ENCODE measurements around the gene ZNF605. TPM values are rescaled to one million over a fixed set of nuclear protein-coding genes. Genes with fewer than 3 reads are reported as not detected.
"Not testable (repeated sequence)": the region's sequence is repeated elsewhere in the genome, so short reads cannot be mapped to it uniquely, and the experiment has no call there.

Gene ZNF605
- polyA plus RNA-seq, 4 donors = 20.5 to 31.1 (median 26.1) TPM

GRCh38 chr12:132949936-132950837 lies 5.9 kb downstream of the ZNF605 start:
- no peak for DNase-seq (ENCODE audit: low read depth in 4 of 4, low spot score in 2 of 4)

- DNase-seq (ENCODE audit: low read depth in 4 of 4, low spot score in 2 of 4) = no peak
Observed at GRCh38 chr12:132948146-132949066, 7.7 kb downstream of the ZNF605 start.

- DNase-seq (ENCODE audit: low read depth in 4 of 4, low spot score in 2 of 4) = no peak
Observed at GRCh38 chr12:132946246-132946820, 9.8 kb downstream of the ZNF605 start.

- DNase-seq (ENCODE audit: low read depth in 4 of 4, low spot score in 2 of 4) = no peak
Observed at GRCh38 chr12:132945806-132946205, 10.3 kb downstream of the ZNF605 start.

GRCh38 chr12:132942611-132943010 lies 13.5 kb downstream of the ZNF605 start:
- no peak for DNase-seq (ENCODE audit: low read depth in 4 of 4, low spot score in 2 of 4)

GRCh38 chr12:132941336-132941954 lies 14.7 kb downstream of the ZNF605 start:
- DNase-seq (ENCODE audit: low read depth in 4 of 4, low spot score in 2 of 4) = no peak

GRCh38 chr12:132940071-132940719 lies 15.9 kb downstream of the ZNF605 start:
- DNase-seq (ENCODE audit: low read depth in 4 of 4, low spot score in 2 of 4) = no peak

GRCh38 chr12:132938807-132939206 lies 17.3 kb downstream of the ZNF605 start:
- not testable (repeated sequence) for DNase-seq (ENCODE audit: low read depth in 4 of 4, low spot score in 2 of 4)

- DNase-seq (ENCODE audit: low read depth in 4 of 4, low spot score in 2 of 4) = no peak
Observed at GRCh38 chr12:132937476-132937875, 18.6 kb downstream of the ZNF605 start.

GRCh38 chr12:132936921-132937320 lies 19.2 kb downstream of the ZNF605 start:
- DNase-seq (ENCODE audit: low read depth in 4 of 4, low spot score in 2 of 4) = not testable (repeated sequence)

- no peak for DNase-seq (ENCODE audit: low read depth in 4 of 4, low spot score in 2 of 4)
Observed at GRCh38 chr12:132936163-132936562, 19.9 kb downstream of the ZNF605 start.

- DNase-seq (ENCODE audit: low read depth in 4 of 4, low spot score in 2 of 4) = no peak
Observed at GRCh38 chr12:132926415-132926833, 29.7 kb downstream of the ZNF605 start.

GRCh38 chr12:132925597-132926414 lies 30.3 kb downstream of the ZNF605 start:
- no peak for DNase-seq (ENCODE audit: low read depth in 4 of 4, low spot score in 2 of 4)

- DNase-seq (ENCODE audit: low read depth in 4 of 4, low spot score in 2 of 4) = no peak
Observed at GRCh38 chr12:132924356-132924755, 31.8 kb downstream of the ZNF605 start.

GRCh38 chr12:132923356-132923909 lies 32.7 kb downstream of the ZNF605 start:
- DNase-seq (ENCODE audit: low read depth in 4 of 4, low spot score in 2 of 4) = no peak

- no peak for DNase-seq (ENCODE audit: low read depth in 4 of 4, low spot score in 2 of 4)
Observed at GRCh38 chr12:132922676-132923075, 33.4 kb downstream of the ZNF605 start.

GRCh38 chr12:132921685-132922084 lies 34.4 kb downstream of the ZNF605 start:
- no peak for DNase-seq (ENCODE audit: low read depth in 4 of 4, low spot score in 2 of 4)

GRCh38 chr12:132918680-132919079 lies 37.4 kb downstream of the ZNF605 start:
- DNase-seq (ENCODE audit: low read depth in 4 of 4, low spot score in 2 of 4) = no peak

- no peak for DNase-seq (ENCODE audit: low read depth in 4 of 4, low spot score in 2 of 4)
Observed at GRCh38 chr12:132909030-132909368, 47.1 kb downstream of the ZNF605 start.
